GM23338 (cell line): ENCODE results near the gene AR. TPM values are rescaled to one million over a fixed set of nuclear protein-coding genes. Genes with fewer than 3 reads are reported as not detected.

Experiments used
- ATAC-seq: fragments of 200-7000 bp; cut with Tn5 transposase; 3 replicates; pipeline ENCODE4 v1.9.1; 2020
- DNase-seq: peaks from one replicate; pipeline ENCODE4 v3.0.0-alpha.2; 2015; ENCODE audit warnings: low spot score
- H2AFZ ChIP-seq: fragments of 200-600 bp; sonication (generic); 2 replicates; pipeline ENCODE4 v1.8.0; 2016; ENCODE audit warnings: antibody characterized with exemption, mild to moderate bottlenecking, moderate library complexity
- H3F3A ChIP-seq: fragments of 200-600 bp; sonication (generic); replicated peaks from 2 replicates; pipeline ENCODE4 v1.8.0; 2017; ENCODE audit warnings: antibody characterized with exemption, mixed run types, low read depth
- H3K27ac ChIP-seq: fragments of 200-600 bp; sonication (generic); 2 replicates; pipeline ENCODE4 v1.6.1; 2016; ENCODE audit warnings: low read depth
- H3K27me3 ChIP-seq: fragments of 200-600 bp; sonication (generic); 2 replicates; pipeline ENCODE4 v1.8.0; 2016; ENCODE audit warnings: mild to moderate bottlenecking, mixed run types, moderate library complexity; ENCODE audit not compliant: insufficient read depth
- H3K36me3 ChIP-seq: fragments of 200-600 bp; sonication (generic); 2 replicates; pipeline ENCODE4 v1.8.0; 2016; ENCODE audit warnings: mild to moderate bottlenecking; ENCODE audit not compliant: insufficient read depth
- H3K4me1 ChIP-seq: fragments of 200-600 bp; sonication (generic); 2 replicates; pipeline ENCODE4 v1.8.0; 2016; ENCODE audit warnings: mild to moderate bottlenecking, moderate library complexity; ENCODE audit not compliant: insufficient read depth
- H3K4me2 ChIP-seq: fragments of 200-600 bp; sonication (generic); 2 replicates; pipeline ENCODE4 v1.7.1; 2017; ENCODE audit warnings: mixed run types
- H3K4me3 ChIP-seq: fragments of 200-600 bp; sonication (generic); 2 replicates; pipeline ENCODE4 v1.6.1; 2016; ENCODE audit warnings: mixed run types
- H3K79me2 ChIP-seq: fragments of 200-600 bp; sonication (generic); replicated peaks from 2 replicates; pipeline ENCODE4 v1.8.0; 2017; ENCODE audit warnings: mild to moderate bottlenecking; ENCODE audit not compliant: insufficient read depth
- H3K9me2 ChIP-seq: fragments of 200-600 bp; sonication (generic); 2 replicates; pipeline ENCODE4 v1.8.0; 2017; ENCODE audit not compliant: insufficient read depth
- H4K20me1 ChIP-seq: fragments of 200-600 bp; sonication (generic); replicated peaks from 2 replicates; pipeline ENCODE4 v1.8.0; 2017; ENCODE audit warnings: mild to moderate bottlenecking; ENCODE audit not compliant: insufficient read depth
- H3K27ac Mint-ChIP-seq: 2 replicates; pipeline ENCODE4 v1.8.0; 2020; ENCODE audit warnings: inconsistent platforms, mild to moderate bottlenecking, moderate library complexity, mixed read lengths
- H3K27me3 Mint-ChIP-seq: 3 replicates; pipeline ENCODE4 v1.8.0; 2022; ENCODE audit warnings: low read depth, mild to moderate bottlenecking, moderate library complexity, mixed read lengths, inconsistent platforms; ENCODE audit not compliant: insufficient read depth, poor library complexity
- H3K36me3 Mint-ChIP-seq: 3 replicates; pipeline ENCODE4 v1.8.0; 2021; ENCODE audit warnings: low read depth, mild to moderate bottlenecking, inconsistent platforms, moderate library complexity, mixed read lengths
- H3K4me1 Mint-ChIP-seq: 3 replicates; pipeline ENCODE4 v1.8.0; 2020; ENCODE audit warnings: mild to moderate bottlenecking, inconsistent platforms, mixed read lengths
- H3K4me3 Mint-ChIP-seq: 3 replicates; pipeline ENCODE4 v1.8.0; 2021; ENCODE audit warnings: moderate library complexity, mild to moderate bottlenecking, inconsistent platforms, mixed read lengths
- H3K9me3 Mint-ChIP-seq: 3 replicates; pipeline ENCODE4 v1.8.0; 2020; ENCODE audit warnings: moderate library complexity, mild to moderate bottlenecking, inconsistent platforms, mixed read lengths
- polyA plus RNA-seq: library from polyadenylated mRNA; unstranded; fragments of >200 nt; fragmentation: Nextera tagmentation; extraction: Ambion mirVana; gene quantifications from 2 replicates; pipeline ENCODE4 v1.2.1, GENCODE V29; 2016
- total RNA-seq: library from RNA; depleted of rRNA; stranded (reverse); fragments of >200 nt; shearing (Covaris generic); gene quantifications from 2 replicates; pipeline ENCODE4 v1.2.3, GENCODE V29; 2014
- TF ChIP-seq, protein P1 (sequence below): IDR thresholded peaks from 2 replicates; pipeline ENCODE4 v1.6.1; 2016; ENCODE audit warnings: antibody characterized with exemption
- TF ChIP-seq, protein P2 (sequence below): fragments of 250-450 bp; sonication (Bioruptor Pico); IDR thresholded peaks from 2 replicates; pipeline ENCODE4 v1.5.0; 2020; ENCODE audit warnings: mild to moderate bottlenecking, moderate library complexity

AR gene
- total and polyA plus RNA-seq, 2 experiments from 2014 or later: 11.2 to 13.3 TPM

DNA sequence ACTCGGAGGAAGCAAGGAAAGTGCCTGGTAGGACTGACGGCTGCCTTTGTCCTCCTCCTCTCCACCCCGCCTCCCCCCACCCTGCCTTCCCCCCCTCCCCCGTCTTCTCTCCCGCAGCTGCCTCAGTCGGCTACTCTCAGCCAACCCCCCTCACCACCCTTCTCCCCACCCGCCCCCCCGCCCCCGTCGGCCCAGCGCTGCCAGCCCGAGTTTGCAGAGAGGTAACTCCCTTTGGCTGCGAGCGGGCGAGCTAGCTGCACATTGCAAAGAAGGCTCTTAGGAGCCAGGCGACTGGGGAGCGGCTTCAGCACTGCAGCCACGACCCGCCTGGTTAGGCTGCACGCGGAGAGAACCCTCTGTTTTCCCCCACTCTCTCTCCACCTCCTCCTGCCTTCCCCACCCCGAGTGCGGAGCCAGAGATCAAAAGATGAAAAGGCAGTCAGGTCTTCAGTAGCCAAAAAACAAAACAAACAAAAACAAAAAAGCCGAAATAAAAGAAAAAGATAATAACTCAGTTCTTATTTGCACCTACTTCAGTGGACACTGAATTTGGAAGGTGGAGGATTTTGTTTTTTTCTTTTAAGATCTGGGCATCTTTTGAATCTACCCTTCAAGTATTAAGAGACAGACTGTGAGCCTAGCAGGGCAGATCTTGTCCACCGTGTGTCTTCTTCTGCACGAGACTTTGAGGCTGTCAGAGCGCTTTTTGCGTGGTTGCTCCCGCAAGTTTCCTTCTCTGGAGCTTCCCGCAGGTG is 637 bp downstream of the AR start:
- peak overlapping the region; percentile 83 for H3K4me3 Mint-ChIP-seq
- no peaks in the 10 kb centered on the region for H3K36me3 ChIP-seq
- H3K27ac Mint-ChIP-seq: no peak overlapping the region
- peak; percentile 31 for DNase-seq
- H3F3A ChIP-seq: no peaks in the 10 kb centered on the region
- peaks cover 9% of the 10 kb centered on the region for H3K27me3 Mint-ChIP-seq
- H3K27ac ChIP-seq: no peak overlapping the region
- H4K20me1 ChIP-seq: no peaks in the 10 kb centered on the region
- no peaks in the 10 kb centered on the region for H3K36me3 Mint-ChIP-seq
- ATAC-seq: peak; percentile 21
- peak overlapping the region; percentile 73 for H3K4me3 ChIP-seq
- H3K4me1 ChIP-seq: peaks cover 12% of the 10 kb centered on the region
- peaks cover 23% of the 10 kb centered on the region for H3K4me1 Mint-ChIP-seq
- no peaks in the 10 kb centered on the region for H3K9me3 Mint-ChIP-seq
- peaks cover 13% of the 10 kb centered on the region for H3K27me3 ChIP-seq
- H3K4me2 ChIP-seq: peak overlapping the region; percentile 83
- H3K79me2 ChIP-seq: peaks cover 34% of the 10 kb centered on the region
- H2AFZ ChIP-seq: no peak overlapping the region
- no peaks in the 10 kb centered on the region for H3K9me2 ChIP-seq
- TF ChIP-seq, protein P1, sequence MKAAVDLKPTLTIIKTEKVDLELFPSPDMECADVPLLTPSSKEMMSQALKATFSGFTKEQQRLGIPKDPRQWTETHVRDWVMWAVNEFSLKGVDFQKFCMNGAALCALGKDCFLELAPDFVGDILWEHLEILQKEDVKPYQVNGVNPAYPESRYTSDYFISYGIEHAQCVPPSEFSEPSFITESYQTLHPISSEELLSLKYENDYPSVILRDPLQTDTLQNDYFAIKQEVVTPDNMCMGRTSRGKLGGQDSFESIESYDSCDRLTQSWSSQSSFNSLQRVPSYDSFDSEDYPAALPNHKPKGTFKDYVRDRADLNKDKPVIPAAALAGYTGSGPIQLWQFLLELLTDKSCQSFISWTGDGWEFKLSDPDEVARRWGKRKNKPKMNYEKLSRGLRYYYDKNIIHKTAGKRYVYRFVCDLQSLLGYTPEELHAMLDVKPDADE: no peak
- TF ChIP-seq, protein P2, sequence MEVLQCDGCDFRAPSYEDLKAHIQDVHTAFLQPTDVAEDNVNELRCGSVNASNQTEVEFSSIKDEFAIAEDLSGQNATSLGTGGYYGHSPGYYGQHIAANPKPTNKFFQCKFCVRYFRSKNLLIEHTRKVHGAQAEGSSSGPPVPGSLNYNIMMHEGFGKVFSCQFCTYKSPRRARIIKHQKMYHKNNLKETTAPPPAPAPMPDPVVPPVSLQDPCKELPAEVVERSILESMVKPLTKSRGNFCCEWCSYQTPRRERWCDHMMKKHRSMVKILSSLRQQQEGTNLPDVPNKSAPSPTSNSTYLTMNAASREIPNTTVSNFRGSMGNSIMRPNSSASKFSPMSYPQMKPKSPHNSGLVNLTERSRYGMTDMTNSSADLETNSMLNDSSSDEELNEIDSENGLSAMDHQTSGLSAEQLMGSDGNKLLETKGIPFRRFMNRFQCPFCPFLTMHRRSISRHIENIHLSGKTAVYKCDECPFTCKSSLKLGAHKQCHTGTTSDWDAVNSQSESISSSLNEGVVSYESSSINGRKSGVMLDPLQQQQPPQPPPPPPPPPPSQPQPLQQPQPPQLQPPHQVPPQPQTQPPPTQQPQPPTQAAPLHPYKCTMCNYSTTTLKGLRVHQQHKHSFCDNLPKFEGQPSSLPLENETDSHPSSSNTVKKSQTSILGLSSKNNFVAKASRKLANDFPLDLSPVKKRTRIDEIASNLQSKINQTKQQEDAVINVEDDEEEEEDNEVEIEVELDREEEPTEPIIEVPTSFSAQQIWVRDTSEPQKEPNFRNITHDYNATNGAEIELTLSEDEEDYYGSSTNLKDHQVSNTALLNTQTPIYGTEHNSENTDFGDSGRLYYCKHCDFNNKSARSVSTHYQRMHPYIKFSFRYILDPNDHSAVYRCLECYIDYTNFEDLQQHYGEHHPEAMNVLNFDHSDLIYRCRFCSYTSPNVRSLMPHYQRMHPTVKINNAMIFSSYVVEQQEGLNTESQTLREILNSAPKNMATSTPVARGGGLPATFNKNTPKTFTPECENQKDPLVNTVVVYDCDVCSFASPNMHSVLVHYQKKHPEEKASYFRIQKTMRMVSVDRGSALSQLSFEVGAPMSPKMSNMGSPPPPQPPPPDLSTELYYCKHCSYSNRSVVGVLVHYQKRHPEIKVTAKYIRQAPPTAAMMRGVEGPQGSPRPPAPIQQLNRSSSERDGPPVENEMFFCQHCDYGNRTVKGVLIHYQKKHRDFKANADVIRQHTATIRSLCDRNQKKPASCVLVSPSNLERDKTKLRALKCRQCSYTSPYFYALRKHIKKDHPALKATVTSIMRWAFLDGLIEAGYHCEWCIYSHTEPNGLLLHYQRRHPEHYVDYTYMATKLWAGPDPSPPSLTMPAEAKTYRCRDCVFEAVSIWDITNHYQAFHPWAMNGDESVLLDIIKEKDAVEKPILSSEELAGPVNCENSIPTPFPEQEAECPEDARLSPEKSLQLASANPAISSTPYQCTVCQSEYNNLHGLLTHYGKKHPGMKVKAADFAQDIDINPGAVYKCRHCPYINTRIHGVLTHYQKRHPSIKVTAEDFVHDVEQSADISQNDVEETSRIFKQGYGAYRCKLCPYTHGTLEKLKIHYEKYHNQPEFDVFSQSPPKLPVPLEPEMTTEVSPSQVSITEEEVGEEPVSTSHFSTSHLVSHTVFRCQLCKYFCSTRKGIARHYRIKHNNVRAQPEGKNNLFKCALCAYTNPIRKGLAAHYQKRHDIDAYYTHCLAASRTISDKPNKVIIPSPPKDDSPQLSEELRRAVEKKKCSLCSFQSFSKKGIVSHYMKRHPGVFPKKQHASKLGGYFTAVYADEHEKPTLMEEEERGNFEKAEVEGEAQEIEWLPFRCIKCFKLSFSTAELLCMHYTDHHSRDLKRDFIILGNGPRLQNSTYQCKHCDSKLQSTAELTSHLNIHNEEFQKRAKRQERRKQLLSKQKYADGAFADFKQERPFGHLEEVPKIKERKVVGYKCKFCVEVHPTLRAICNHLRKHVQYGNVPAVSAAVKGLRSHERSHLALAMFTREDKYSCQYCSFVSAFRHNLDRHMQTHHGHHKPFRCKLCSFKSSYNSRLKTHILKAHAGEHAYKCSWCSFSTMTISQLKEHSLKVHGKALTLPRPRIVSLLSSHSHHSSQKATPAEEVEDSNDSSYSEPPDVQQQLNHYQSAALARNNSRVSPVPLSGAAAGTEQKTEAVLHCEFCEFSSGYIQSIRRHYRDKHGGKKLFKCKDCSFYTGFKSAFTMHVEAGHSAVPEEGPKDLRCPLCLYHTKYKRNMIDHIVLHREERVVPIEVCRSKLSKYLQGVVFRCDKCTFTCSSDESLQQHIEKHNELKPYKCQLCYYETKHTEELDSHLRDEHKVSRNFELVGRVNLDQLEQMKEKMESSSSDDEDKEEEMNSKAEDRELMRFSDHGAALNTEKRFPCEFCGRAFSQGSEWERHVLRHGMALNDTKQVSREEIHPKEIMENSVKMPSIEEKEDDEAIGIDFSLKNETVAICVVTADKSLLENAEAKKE (CRISPR knock-in tag): no peak
